Omental fat pad (tissue), 4 donors: Measurements from ENCODE around the gene LMAN2. TPM values are rescaled to one million over a fixed set of nuclear protein-coding genes. Genes with fewer than 3 reads are reported as not detected.
"Not testable (repeated sequence)": the region's sequence is repeated elsewhere in the genome, so short reads cannot be mapped to it uniquely, and the experiment has no call there.

ENCODE experiments used
- ATAC-seq: fragments of 150-250 bp; one replicate; pipeline ENCODE4 v1.9.1; 2016; ENCODE audit warnings: mild to moderate bottlenecking, moderate library complexity; ENCODE audit not compliant: low FRiP score
- DNase-seq: peaks from one replicate; pipeline ENCODE4 v3.0.0-alpha.2; 2019; ENCODE audit warnings: low spot score
- total RNA-seq, 4 donors: library from RNA; depleted of rRNA; stranded (reverse); fragments of >200 nt; gene quantifications; one replicate each; pipeline ENCODE4 v1.1.0, GENCODE V29; 2016
- TF ChIP-seq, protein P1 (sequence below), 3 donors: fragments of 450-650 bp; IDR thresholded peaks; one replicate each; pipeline ENCODE4 v1.5.1; 2016 to 2017; ENCODE audit warnings: antibody characterized with exemption in 3 of 3, mild to moderate bottlenecking in 3 of 3, moderate library complexity in 2 of 3

The LMAN2 gene
- total RNA-seq, 4 donors from 2014 or later, result 129 to 164 (median 144) TPM

DNA sequence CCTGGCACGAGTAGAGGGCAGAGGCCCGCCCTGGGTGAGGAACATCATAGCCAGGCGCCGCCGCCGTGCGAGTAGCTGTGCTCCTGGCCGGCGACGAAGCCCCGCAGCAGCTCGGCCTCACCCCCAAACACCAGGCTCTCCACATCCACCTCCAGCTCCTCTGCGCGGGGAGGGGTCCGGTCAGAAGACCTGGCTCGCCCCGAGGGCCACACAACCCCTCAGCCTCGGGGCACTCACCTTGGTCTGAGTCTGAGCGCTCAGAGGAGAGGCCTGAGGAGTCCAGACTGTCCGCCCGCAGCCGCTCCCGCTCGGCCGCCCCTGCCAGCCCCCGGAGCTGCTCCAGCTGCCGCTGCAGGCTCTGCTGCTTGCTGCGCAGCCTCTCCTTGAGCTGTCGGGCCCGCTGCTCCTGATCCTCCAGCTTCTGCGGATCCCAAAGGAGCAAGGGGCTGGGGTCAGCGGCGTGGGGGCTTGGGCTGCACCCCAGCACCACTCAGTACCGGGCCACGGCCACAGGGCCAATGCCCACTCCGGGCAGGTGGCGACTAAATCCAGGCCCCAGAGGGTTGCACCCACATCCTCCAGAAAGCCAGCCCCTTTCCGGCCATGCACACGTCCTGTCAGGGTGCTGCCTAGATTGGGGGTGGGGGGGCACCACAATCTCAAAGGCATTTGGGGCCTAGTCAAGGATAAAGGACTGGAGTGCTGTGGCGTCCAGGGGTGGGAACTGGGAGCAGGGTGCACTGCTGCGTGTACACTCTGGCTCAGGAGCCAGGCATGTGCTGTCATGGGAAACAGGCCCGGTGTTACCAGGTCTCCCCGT, 43.7 kb downstream of the LMAN2 start:
- DNase-seq, result no peak
- no peak for ATAC-seq
- TF ChIP-seq, protein P1, sequence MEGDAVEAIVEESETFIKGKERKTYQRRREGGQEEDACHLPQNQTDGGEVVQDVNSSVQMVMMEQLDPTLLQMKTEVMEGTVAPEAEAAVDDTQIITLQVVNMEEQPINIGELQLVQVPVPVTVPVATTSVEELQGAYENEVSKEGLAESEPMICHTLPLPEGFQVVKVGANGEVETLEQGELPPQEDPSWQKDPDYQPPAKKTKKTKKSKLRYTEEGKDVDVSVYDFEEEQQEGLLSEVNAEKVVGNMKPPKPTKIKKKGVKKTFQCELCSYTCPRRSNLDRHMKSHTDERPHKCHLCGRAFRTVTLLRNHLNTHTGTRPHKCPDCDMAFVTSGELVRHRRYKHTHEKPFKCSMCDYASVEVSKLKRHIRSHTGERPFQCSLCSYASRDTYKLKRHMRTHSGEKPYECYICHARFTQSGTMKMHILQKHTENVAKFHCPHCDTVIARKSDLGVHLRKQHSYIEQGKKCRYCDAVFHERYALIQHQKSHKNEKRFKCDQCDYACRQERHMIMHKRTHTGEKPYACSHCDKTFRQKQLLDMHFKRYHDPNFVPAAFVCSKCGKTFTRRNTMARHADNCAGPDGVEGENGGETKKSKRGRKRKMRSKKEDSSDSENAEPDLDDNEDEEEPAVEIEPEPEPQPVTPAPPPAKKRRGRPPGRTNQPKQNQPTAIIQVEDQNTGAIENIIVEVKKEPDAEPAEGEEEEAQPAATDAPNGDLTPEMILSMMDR (IDR thresholded peaks at IDR 0.05), result no peak

DNA sequence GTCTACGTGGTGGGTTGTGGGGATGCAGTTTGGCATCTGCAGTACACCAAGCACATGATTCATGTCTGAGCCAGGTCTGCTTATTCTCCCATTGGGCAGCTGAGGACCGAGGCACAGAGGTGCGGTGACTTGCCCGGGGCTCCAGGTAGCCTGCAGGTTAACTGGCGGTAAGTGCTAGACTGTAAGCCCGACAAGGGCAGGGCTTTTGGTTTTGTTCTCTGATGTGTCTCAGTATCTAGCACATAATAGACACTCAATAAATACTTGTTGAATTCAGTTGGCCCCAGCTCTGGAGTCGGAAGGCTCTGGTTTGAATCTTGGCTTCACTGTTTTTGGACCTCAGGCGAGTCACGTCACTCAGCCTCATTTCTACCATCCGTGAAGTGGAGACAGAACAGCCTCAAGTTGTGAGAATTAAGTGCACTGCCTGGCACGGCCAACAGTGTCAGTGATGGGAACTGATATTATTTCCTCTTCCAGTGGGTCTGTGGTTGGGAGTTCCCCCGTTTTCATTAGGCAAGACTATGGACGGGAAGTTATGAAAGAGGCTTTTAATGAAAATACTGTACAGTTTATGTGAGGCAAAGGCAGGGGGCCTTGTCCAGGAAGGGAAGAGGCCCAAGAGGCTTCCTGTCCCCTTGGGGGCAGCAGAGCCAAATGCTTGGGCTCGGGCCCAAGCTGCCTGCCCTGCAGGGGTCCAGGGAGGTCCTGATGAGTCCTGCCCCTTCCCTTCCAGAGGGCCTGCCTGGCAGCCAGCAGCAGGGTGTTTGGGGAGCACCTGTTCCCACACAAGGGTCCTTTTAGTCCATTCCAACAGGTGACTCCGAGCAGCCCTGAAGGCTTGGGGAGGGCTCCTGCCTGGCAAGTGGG, 44.6 kb downstream of the LMAN2 start:
- no peak for DNase-seq
- ATAC-seq, result no peak

DNA sequence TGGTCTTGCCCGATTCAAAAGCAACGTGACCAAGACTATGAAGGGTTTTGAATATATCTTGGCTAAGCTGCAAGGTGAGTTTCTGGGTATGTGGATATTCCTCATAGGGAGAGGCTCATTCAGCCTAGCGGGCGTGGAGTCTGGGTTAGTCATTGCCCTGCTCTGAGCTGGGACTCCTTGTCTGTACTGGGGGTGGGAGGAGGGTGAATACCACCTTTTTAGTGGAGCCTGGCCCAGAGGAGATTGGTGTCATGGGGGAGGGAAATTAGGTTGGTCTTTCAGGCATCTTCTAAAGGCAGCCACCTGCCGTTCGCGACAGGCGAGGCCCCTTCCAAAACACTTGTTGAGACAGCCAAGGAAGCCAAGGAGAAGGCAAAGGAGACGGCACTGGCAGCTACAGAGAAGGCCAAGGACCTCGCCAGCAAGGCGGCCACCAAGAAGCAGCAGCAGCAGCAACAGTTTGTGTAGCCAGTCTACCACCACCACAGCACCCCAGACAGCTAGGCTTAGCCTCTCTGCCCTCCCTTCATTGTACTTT, 45.3 kb downstream of the LMAN2 start:
- not testable (repeated sequence) for ATAC-seq, DNase-seq

More for the DNA sequence above, 44.6 kb downstream of the LMAN2 start:
- TF ChIP-seq, protein P1 (IDR thresholded peaks at IDR 0.05), result no peak

DNA sequence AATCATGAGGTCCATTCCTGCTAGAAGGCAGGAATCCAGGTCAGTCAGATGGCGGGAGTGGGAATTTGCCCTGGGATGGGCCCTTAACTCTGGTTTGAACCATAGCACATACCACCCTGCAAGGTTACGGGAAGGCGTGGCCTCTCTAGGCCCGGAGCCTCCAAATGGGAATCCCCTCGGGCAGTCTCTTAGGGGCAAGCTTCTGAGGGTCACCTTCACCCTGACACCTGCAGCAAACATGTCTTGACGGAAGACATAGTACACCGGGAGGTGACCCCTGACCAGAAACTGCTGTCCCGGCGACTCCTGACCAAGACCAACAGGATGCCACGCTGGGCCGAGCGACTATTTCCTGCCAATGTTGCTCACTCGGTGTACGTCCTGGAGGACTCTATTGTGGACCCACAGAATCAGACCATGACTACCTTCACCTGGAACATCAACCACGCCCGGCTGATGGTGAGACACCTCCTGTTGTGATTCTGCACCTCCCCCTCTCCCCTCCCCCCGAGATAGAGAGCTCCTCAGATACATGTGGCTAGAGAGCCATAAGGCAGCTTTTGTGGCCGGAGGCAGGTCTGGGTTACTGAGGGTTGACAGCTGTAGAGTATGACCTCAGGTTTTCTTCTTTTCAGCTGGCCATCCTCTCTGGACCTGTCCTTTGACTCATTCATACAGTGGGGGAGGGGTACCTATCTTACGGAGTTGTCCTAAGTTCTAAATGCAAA, 46.9 kb downstream of the LMAN2 start:
- DNase-seq, result no peak
- no peak for ATAC-seq
- TF ChIP-seq, protein P1 (IDR thresholded peaks at IDR 0.05), result no peak

DNA sequence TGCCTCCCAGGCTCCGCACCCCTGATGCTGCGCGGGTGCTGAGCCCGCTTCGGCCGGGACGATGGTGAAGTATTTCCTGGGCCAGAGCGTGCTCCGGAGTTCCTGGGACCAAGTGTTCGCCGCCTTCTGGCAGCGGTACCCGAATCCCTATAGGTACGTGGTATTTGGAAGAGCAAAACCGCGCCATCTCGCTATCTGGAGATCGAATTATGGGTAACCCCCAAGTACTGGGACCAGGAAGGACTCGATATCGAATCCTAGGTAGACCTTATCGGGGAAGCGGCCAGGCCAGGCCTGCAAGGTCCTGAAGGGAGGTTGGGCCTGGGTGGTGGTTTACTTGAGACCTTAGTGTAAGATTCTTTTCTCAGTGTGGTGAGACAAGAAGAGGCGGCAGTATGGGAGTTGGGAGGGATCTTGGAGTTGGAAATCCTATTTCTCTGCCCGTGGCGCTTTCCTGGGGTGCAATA, 47.5 kb downstream of the LMAN2 start:
- TF ChIP-seq, protein P1 (IDR thresholded peaks at IDR 0.05), result no peak
- ATAC-seq (no peak), DNase-seq (no peak)

DNA sequence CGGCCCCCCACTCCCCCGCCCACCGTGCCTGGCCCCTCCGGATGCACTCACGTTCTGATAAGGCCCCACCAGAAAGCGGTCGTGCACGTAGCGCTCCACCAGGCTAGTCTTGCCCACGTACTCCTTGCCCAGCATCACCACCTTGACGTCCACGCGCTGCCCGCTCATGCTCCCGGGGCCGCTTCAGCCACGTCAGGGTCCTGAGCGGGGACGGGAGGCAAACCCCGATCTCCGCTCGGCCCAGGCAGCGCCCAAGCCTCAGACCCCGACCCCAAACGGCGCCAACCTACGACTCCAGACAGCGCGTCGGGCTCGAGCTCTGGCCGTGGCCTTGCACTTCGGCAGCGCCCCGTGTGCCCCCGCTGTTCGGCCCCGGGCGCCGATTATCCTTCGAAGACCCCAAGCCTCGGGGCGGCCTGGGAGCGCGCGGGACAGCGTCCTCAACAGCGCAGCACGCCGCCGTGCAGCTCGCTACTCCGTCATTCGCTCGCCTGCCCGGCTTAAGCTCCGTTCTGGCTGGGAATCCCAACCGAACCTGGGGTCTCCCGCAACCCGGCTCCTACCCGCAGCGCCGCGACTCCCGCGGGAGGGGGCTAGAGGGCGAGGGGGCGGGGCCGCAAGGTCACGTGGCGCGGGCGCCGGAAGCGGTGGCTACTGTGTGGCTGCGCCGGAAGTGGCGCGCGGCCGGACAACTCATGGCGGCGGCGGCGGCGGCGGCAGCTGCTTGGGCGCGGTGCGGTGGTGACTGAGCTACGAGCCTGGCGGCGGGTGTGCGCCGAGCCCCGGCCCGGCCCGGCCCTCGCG, 48.1 kb downstream of the LMAN2 start, which contains the start of the genes PRELID1 and RAB24:
Gene PRELID1 (plus strand): TSS at position 679 of the 804 bp plus-strand sequence. CDS start 187 bp downstream, outside the sequence.
Gene RAB24 (minus strand): TSS at position 599 of the 804 bp plus-strand sequence. CDS start 431 bp downstream, at position 168.
- DNase-seq (peak; percentile 83), ATAC-seq (peak; percentile 59)
- TF ChIP-seq, protein P1 (IDR thresholded peaks at IDR 0.05), result no peak
